ENCODE data around the gene RUFY2. TPM values are rescaled to one million over a fixed set of nuclear protein-coding genes. Genes with fewer than 3 reads are reported as not detected.
A peak's percentile ranks its signal among the peaks of the same experiment; 100 is the strongest.

RUFY2 gene
- total and polyA plus RNA-seq, 11 donors: 3.2 to 11.8 (median 8.6) TPM

DNA sequence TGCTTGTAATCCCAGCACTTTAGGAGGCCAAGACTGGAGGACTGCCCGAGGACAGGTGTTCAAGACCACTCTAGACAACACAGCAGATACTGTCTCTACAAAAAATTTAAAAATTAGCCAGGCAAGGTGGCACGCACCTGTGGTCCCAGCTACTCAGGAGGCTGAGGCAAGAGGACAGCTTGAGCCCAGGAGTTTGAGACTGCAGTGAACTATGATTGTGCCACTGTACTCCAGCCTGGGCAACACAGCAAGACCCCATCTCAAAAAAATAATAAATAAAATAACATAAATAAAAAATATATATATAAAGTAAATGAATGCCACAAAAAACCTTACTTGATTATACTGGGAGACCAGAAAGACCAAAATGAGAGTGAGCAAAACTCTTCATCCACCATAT, 53.5 kb downstream of the RUFY2 start:
- no peaks in the 10 kb centered on the region for H3K9me3 ChIP-seq
- H3K4me1 ChIP-seq: no peaks in the 10 kb centered on the region
- DNase-seq (no peak), ATAC-seq (no peak)
- H3K4me3 ChIP-seq: no peak overlapping the region
- no peak overlapping the region for H3K27ac ChIP-seq
- peaks cover 0 to 96% (median 83%) of the 10 kb centered on the region in 9 donors for H3K36me3 ChIP-seq
- no peaks in the 10 kb centered on the region for H3K27me3 ChIP-seq
- no peak for TF ChIP-seq CTCF (IDR thresholded peaks at IDR 0.05)
- no peak for TF ChIP-seq POLR2A (IDR thresholded peaks at IDR 0.05)
- intact Hi-C loops (cut with DNase I): no loop called here
- WGBS, 4 donors: 96 to 100% (median 97%) methylated on average over 2 of the region's 2 CpGs

DNA sequence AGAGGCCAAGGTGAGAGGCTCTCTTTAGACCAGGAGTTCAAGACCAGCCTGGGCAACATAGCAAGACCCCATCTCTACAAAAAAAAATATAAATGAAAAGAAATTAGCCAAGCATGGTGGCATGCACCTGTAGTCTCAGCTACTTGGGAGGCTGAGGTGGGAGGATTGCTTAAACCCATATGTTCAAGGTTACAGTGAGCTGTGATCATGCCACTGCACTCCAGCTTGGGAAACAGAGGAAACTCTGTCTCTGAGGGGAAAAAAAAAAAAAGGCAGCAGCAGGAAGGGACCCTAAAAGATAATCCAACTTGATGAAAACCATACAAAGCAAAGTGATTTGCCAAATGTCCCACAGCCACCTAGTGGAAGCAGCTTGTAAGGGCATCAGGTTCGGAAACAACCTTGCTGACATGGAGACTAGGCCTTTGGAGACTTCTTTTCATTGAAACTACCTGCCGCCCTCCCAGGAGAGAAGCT, 58.8 kb downstream of the RUFY2 start:
- Histone ChIP-seq H3K27ac (no peak overlapping the region), H3K27me3 (no peaks in the 10 kb centered on the region), H3K9me3 (no peaks in the 10 kb centered on the region), H3K36me3 (peaks cover 0 to 97% (median 79%) of the 10 kb centered on the region in 9 donors), H3K4me3 (no peak overlapping the region), H3K4me1 (no peaks in the 10 kb centered on the region)
- peak in 2 of 4 donors; percentile 45 to 56 for ATAC-seq
- TF ChIP-seq POLR2A (IDR thresholded peaks at IDR 0.05): no peak
- peak; percentile 41 to 69 (median 52) for TF ChIP-seq CTCF (IDR thresholded peaks at IDR 0.05)
- WGBS, 4 donors: 60 to 84% (median 67%) methylated on average over 2 of the region's 2 CpGs
- DNase-seq: no peak
- intact Hi-C loops (cut with DNase I): loop anchor here in 3 of 10 donors (5.0 to 10.0 kb wide), 3 partner anchors 46 to 136 kb away; no protein-coding TSS in a partner anchor

GRCh38 chr10:68346774-68347173, 60.3 kb downstream of the RUFY2 start:
- Histone ChIP-seq H3K4me3 (no peak overlapping the region), H3K9me3 (no peaks in the 10 kb centered on the region), H3K27ac (no peak overlapping the region), H3K27me3 (no peaks in the 10 kb centered on the region), H3K4me1 (peaks cover 0 to 3% (median 0%) of the 10 kb centered on the region in 12 donors), H3K36me3 (peaks cover 0 to 97% (median 79%) of the 10 kb centered on the region in 9 donors)
- DNase-seq (no peak), ATAC-seq (no peak)
- 81 to 95% (median 88%) methylated on average over 4 of the region's 4 CpGs for WGBS, 4 donors
- TF ChIP-seq POLR2A (IDR thresholded peaks at IDR 0.05): no peak
- TF ChIP-seq CTCF (IDR thresholded peaks at IDR 0.05): no peak
- intact Hi-C loops (cut with DNase I): loop anchor here in 3 of 10 donors (5.0 to 10.0 kb wide), 3 partner anchors 48 to 134 kb away; no protein-coding TSS in a partner anchor

GRCh38 chr10:68345621-68346020, 61.5 kb downstream of the RUFY2 start:
- Histone ChIP-seq H3K36me3 (peaks cover 0 to 97% (median 79%) of the 10 kb centered on the region in 9 donors), H3K27me3 (no peaks in the 10 kb centered on the region), H3K4me3 (no peak overlapping the region), H3K9me3 (no peaks in the 10 kb centered on the region), H3K27ac (no peak overlapping the region), H3K4me1 (peaks cover 0 to 3% (median 0%) of the 10 kb centered on the region in 12 donors)
- ATAC-seq (no peak), DNase-seq (no peak)
- WGBS, 4 donors: 80 to 95% (median 91%) methylated on average over 4 of the region's 4 CpGs
- intact Hi-C loops (cut with DNase I): loop anchor here in 3 of 10 donors (5.0 to 10.0 kb wide), 3 partner anchors 49 to 133 kb away; no protein-coding TSS in a partner anchor
- TF ChIP-seq CTCF (IDR thresholded peaks at IDR 0.05) (no peak), POLR2A (IDR thresholded peaks at IDR 0.05) (no peak)

Measured in heart left ventricle (tissue), 16 donors.